NCI-H2107 (cell line): ENCODE results near the gene TMEM145.

Source experiments
- DNase-seq: peaks from one replicate; lab custom pipeline; 2025; lab: John Stamatoyannopoulos, UW

TMEM145 gene

DNA sequence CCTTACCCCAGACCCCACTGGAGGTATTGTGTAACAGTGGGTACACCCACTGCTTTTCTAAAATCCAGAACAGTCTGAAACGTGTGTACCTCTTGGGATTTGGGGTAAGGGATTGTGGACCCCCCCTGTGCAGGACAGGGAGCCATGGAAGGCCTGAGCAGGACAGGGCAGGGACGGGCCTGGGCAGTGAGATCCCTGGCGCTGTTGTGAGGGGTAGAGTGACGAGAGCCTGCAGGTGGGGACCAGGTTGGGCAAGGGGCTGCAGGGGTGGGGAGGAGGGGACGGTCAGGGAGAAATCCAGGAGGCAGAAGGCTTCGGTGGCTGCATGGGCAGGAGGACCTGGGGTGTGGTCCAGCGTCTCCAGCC, 48.4 kb downstream of the TMEM145 start:
- no peak for DNase-seq

DNA sequence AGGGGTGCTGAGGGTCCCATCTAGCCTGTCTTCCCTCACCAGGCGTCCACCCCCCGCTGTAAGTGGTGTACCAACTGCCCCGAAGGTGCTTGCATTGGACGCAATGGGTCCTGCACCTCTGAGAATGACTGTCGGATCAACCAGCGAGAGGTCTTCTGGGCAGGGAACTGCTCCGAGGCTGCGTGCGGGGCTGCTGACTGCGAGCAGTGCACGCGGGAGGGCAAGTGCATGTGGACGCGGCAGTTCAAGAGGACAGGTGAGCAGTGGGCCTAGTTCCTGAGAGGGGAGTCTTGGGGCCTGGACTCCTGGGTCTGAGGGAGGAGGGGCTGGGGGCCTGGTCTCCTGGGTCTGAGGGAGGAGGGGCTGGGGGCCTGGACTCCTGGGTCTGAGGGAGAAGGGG, 49.2 kb downstream of the TMEM145 start:
- DNase-seq, result no peak

DNA sequence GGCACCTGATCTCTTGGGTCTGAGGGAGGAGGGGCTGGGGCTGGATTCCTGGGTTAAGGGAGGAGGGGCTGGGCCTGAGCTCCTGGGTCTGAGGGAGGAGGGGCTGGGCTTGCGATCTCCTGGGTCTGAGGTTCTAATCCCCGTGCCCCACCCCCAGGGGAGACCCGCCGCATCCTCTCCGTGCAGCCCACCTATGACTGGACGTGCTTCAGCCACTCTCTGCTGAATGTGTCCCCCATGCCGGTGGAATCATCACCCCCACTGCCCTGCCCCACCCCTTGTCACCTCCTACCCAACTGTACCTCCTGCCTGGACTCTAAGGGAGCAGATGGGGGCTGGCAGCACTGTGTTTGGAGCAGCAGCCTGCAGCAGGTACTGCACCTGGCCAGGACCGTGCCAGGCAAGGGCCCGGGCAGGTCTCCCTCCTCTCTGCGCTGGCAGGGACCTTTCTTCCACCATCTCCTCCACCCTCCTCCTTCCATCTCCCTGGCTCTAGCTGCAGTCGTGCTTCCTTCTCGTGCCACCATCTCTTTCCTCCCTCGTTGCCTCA, 49.9 kb downstream of the TMEM145 start:
- no peak for DNase-seq

DNA sequence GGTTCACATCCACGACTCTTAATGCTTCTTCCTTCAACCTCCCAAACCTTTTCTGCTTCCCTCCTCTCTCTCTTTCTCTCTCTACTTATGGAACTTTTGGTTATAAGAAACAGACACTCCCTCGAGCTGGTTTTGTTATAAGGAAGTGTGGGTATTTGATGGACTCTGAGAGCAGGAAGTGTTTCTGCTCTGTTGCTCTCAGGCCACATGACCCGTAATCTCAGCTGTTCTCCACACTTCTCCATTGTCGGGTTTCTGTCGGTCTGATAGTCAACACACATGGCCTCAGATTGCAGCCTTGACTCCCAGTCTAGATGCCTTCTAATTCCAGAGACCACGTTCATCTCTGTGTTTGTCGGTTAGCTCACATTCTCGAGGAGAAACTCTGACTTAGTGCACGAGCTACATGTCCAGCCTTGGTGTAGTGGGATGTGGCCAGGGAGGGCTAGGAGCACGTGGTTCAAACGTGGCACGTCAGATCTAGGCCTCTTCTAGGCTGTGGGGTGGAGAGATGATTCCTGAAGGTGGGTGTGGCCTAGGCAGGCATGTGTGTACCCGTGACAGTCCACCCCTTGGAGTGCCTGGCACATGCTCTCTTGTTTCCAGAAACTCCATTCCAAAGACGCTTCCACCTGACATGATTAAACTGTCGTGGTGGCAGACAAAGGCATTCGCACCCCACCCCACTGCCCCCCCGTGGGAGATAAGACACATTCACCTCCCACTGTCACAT, 50.7 kb downstream of the TMEM145 start:
- DNase-seq, result no peak

DNA sequence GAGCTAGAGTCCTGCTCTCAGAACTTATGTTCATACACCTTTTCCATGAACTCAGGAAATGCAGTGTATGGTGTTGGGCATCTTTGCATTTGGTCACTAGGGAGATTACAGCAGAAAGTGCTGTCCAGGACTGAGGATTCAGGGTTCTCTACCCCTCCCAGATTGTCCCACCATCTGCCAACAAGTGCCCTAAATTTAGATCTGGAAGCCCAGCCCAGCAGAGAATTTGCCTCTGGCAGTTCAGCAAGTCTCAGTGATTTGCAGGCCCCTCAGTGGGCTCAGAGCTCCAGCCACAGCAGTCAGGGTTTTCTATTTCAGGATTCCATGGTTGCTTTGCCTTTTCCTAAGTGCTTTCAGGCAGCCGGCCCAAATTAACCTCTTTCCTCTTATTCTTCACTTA, 53.6 kb downstream of the TMEM145 start:
- DNase-seq, result no peak

DNA sequence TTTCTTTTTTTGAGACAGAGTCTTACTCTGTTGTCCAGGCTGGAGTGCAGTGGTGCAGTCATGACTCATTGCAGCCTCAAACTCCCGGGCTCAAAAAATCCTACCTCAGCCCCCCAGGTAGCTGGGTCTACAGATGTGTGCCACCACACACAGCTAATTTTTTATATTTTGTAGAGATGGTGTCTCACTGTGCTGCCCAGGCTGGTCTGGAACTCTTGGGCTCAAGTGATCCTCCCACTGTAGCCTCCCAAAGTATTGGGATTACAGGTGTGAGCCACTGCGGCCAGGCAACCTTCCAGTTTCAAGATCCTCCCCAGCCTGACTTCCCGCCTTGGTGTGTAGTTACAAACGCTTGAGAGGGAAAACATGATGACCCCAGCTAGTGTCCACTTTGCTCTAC, 54.8 kb downstream of the TMEM145 start:
- no peak for DNase-seq

DNA sequence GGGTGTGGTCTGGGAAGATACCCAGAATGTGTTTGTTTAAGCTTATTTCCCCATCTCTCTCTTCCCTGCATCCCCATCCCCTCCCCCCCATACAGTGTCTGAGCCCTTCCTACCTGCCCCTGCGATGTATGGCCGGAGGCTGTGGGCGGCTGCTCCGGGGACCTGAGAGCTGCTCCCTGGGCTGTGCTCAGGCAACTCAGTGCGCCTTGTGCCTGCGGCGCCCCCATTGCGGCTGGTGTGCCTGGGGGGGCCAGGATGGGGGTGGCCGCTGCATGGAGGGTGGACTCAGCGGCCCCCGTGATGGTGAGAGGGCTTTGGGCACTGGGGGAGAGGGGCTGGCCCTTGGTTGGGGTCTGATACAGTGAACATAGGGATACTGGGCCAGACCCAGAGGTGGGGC, 55.3 kb downstream of the TMEM145 start:
- no peak for DNase-seq

DNA sequence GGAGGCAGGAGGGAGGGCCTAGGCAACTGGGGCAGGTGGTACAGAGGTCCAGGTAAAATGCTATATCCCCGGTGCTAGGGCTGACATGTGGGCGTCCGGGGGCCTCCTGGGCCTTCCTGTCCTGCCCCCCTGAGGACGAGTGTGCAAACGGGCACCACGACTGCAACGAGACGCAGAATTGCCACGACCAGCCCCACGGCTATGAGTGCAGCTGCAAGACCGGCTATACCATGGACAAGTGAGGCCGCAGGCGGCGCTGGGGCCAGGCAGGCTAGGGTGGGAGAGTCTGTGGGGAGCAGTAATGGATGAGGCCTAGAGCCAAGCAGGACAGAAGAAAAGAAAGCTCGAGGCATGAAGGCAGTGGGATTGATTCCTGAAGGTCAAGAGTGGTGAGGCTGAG, 55.7 kb downstream of the TMEM145 start:
- DNase-seq, result no peak

DNA sequence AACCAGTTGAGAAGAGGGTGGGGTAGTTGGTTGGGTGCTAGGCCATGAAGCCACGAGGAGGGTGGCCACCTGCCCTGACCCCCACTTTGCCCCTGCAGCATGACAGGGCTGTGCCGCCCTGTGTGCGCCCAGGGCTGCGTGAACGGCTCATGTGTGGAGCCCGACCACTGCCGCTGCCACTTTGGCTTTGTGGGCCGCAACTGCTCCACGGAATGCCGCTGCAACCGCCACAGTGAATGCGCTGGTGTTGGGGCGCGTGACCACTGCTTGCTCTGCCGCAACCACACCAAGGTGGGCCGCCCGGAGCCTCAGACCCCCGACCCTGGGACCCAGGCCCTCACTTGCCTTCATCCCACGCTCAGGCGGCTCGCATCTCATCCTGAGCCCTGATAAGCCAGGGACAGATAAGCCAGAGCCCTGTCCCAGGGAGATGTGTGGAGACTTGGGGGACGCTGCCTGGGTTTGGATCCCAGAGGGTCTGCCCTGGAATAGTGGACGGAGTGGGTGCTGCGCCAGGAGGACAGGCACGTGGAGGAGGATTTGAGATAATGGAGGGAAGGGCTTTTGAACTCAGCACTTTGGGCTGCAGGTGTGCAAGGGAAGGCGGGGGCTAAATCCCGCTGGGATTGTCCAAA, 56.4 kb downstream of the TMEM145 start:
- no peak for DNase-seq

DNA sequence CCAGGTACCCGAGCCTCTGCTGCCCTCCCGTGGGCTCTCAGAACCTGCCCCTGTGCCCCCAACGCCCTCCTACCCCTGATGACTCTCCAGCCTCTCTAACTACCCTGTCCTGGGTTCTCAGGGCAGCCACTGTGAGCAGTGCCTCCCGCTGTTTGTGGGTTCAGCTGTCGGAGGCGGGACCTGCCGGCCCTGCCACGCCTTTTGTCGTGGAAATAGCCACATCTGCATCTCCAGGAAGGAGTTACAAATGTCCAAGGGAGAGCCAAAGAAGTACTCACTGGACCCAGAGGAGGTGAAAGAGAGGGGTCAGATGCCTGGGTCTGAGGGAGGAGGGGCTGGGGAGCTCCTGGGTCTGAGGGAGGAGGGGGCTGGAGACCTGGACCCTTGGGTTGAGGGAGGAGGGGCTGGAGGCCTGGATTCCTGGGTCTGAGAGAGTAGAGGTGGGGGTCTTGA, 57.0 kb downstream of the TMEM145 start:
- DNase-seq, result no peak

DNA sequence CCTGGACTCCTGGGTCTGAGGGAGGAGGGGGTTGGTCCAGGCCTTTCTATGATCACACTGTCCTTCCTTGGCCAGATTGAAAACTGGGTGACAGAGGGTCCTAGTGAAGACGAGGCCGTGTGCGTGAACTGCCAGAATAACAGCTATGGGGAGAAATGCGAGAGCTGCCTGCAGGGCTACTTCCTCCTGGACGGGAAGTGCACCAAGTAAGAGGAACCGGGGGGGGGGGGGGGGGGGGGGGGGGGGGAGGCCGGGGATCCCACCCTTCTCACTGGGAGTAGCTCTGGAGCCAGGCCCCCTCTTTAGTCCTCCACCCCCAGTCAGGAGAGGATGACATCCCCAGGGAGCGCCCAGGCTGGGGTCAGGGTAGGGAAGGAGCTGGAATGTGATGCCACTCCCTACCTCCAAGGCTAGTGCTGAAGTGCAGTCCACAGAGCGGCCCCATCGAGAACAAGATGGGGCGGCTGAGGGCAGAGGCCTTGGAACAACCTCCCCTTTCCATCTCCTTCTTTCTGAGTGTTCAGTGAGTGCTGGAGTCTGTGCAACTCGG, 57.6 kb downstream of the TMEM145 start:
- no peak for DNase-seq
